HEK293 (cell line): Measurements from ENCODE around the gene ROBO4.

Experiments used
- BCL11B ChIP-seq: fragments of 450-650 bp; formaldehyde crosslinking; IDR thresholded peaks from 2 replicates; pipeline ENCODE4 v1.5.1; 2016; ENCODE audit warnings: low read depth, missing biosample characterization, missing genetic modification characterization
- KLF8 ChIP-seq: fragments of 450-650 bp; formaldehyde crosslinking; IDR thresholded peaks from 2 replicates; pipeline ENCODE4 v1.5.1; 2016; ENCODE audit warnings: missing biosample characterization, missing genetic modification characterization
- SALL2 ChIP-seq: fragments of 450-650 bp; formaldehyde crosslinking; IDR thresholded peaks from 2 replicates; pipeline ENCODE4 v1.5.0; 2017; ENCODE audit warnings: missing biosample characterization, mild to moderate bottlenecking, missing genetic modification characterization, borderline replicate concordance
- SCRT1 ChIP-seq: fragments of 450-650 bp; formaldehyde crosslinking; IDR thresholded peaks from 2 replicates; pipeline ENCODE4 v1.5.1; 2016; ENCODE audit warnings: missing biosample characterization, missing genetic modification characterization, borderline replicate concordance
- SETDB1 ChIP-seq: IDR thresholded peaks from one replicate; pipeline ENCODE4 v1.6.1; 2017; ENCODE audit warnings: mild to moderate bottlenecking, low read length, moderate library complexity, mixed read lengths; ENCODE audit not compliant: insufficient read length
- SP2 ChIP-seq: fragments of 450-650 bp; formaldehyde crosslinking; IDR thresholded peaks from 2 replicates; pipeline ENCODE4 v1.5.1; 2016; ENCODE audit warnings: missing biosample characterization, missing genetic modification characterization
- WT1 ChIP-seq: fragments of 450-650 bp; formaldehyde crosslinking; IDR thresholded peaks from 2 replicates; pipeline ENCODE4 v1.5.1; 2016; ENCODE audit warnings: missing biosample characterization, missing genetic modification characterization
- ZFP3 ChIP-seq: fragments of 450-650 bp; formaldehyde crosslinking; IDR thresholded peaks from 2 replicates; pipeline ENCODE4 v1.5.1; 2016; ENCODE audit warnings: low read depth, missing biosample characterization, missing genetic modification characterization
- ZFP41 ChIP-seq: fragments of 450-650 bp; formaldehyde crosslinking; IDR thresholded peaks from 2 replicates; pipeline ENCODE4 v1.5.1; 2016; ENCODE audit warnings: missing biosample characterization, missing genetic modification characterization, borderline replicate concordance
- ZIC2 ChIP-seq: fragments of 450-650 bp; formaldehyde crosslinking; IDR thresholded peaks from 2 replicates; pipeline ENCODE4 v1.5.1; 2016; ENCODE audit warnings: missing biosample characterization, missing genetic modification characterization
- ZNF157 ChIP-seq: fragments of 450-650 bp; formaldehyde crosslinking; IDR thresholded peaks from 2 replicates; pipeline ENCODE4 v1.5.1; 2016; ENCODE audit warnings: missing biosample characterization, missing genetic modification characterization
- ZNF202 ChIP-seq: fragments of 450-650 bp; formaldehyde crosslinking; IDR thresholded peaks from 2 replicates; pipeline ENCODE4 v1.5.1; 2016; ENCODE audit warnings: missing biosample characterization, missing genetic modification characterization, borderline replicate concordance
- ZNF211 ChIP-seq: fragments of 450-650 bp; formaldehyde crosslinking; IDR thresholded peaks from 2 replicates; pipeline ENCODE4 v1.5.1; 2016; ENCODE audit warnings: low read depth, missing biosample characterization, missing genetic modification characterization
- ZNF223 ChIP-seq: fragments of 450-650 bp; formaldehyde crosslinking; IDR thresholded peaks from 2 replicates; pipeline ENCODE4 v1.5.1; 2016; ENCODE audit warnings: missing biosample characterization, missing genetic modification characterization
- ZNF24 ChIP-seq: fragments of 450-650 bp; formaldehyde crosslinking; IDR thresholded peaks from 2 replicates; pipeline ENCODE4 v1.5.1; 2016; ENCODE audit warnings: missing biosample characterization, missing genetic modification characterization
- ZNF510 ChIP-seq: fragments of 450-650 bp; formaldehyde crosslinking; IDR thresholded peaks from 2 replicates; pipeline ENCODE4 v1.5.1; 2018; ENCODE audit warnings: mild to moderate bottlenecking, missing genetic modification characterization, missing biosample characterization; ENCODE audit not compliant: insufficient replicate concordance
- ZNF654 ChIP-seq: fragments of 450-650 bp; formaldehyde crosslinking; IDR thresholded peaks from 2 replicates; pipeline ENCODE4 v1.5.1; 2016; ENCODE audit warnings: low read depth, missing biosample characterization, missing genetic modification characterization
- ZNF701 ChIP-seq: fragments of 450-650 bp; formaldehyde crosslinking; IDR thresholded peaks from 2 replicates; pipeline ENCODE4 v1.5.1; 2016; ENCODE audit warnings: missing biosample characterization, missing genetic modification characterization
- ZNF830 ChIP-seq: fragments of 450-650 bp; IDR thresholded peaks from 2 replicates; pipeline ENCODE4 v1.5.0; 2018; ENCODE audit warnings: missing biosample characterization, missing genetic modification characterization, low read depth, mild to moderate bottlenecking, moderate library complexity
- TF ChIP-seq, protein P1 (sequence below): fragments of 450-650 bp; formaldehyde crosslinking; IDR thresholded peaks from 2 replicates; pipeline ENCODE4 v1.5.1; 2016; ENCODE audit warnings: missing biosample characterization, missing genetic modification characterization
- TF ChIP-seq, protein P2 (sequence below): fragments of 450-650 bp; formaldehyde crosslinking; conservative IDR thresholded peaks from 2 replicates; pipeline ENCODE4 v1.5.1; 2016; ENCODE audit warnings: low read depth, missing biosample characterization, missing genetic modification characterization
- TF ChIP-seq, protein P3 (sequence below): fragments of 450-650 bp; formaldehyde crosslinking; IDR thresholded peaks from 2 replicates; pipeline ENCODE4 v1.5.1; 2016; ENCODE audit warnings: missing biosample characterization, missing genetic modification characterization
- TF ChIP-seq, protein P4 (sequence below): fragments of 450-650 bp; formaldehyde crosslinking; IDR thresholded peaks from 2 replicates; pipeline ENCODE4 v1.5.1; 2016; ENCODE audit warnings: missing biosample characterization, missing genetic modification characterization
- TF ChIP-seq, protein P5 (sequence below): fragments of 450-650 bp; formaldehyde crosslinking; IDR thresholded peaks from 2 replicates; pipeline ENCODE4 v1.5.1; 2017; ENCODE audit warnings: missing biosample characterization, mild to moderate bottlenecking, missing genetic modification characterization, moderate library complexity

Gene ROBO4

DNA sequence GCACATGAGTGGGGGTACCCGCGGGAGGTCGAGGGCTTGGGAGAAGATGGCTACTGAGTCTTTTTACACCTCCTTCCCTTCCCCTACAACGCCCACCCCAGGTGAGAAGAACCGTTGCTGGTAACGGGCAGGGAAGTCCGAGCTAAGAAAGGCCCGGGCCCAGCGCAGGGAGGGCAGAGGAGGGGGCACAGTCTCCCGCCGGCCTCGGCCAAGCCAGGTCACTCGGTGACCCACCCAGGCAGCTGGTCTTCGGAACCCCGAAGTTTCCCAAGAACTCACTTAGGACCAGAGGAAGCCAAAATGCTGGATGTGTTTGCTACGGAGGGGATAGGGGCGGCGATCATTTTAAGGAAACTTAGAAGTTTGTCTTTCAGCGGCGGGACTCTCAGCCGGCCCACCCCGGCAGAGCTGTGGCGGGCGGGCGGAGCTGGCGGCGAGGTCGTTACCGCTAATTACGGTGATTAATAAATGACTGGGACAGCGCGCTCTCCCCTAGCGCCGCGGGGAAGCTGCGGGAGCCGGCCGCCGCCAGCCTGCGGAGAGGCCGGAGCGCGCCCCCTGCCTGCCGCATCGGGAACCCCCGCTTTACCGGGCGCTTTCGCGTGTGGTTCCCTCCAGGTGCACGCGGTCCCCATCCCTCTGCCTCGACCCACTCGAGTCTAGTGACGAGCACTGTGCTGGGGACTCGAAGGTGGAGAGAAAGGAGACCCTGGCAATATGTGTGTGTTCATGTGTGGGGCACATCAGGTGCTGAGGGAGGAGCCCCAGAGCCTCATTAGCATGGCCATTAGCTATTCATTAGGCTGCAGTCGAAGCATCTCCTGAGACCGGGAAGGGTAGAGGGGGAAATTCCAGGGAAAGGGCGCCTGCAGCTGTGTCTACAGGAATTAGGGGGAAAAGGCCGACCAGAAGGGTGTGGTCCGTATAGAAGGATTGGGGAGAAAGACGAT lies 31.5 kb downstream of the ROBO4 start (continued):
- TF ChIP-seq, protein P1, sequence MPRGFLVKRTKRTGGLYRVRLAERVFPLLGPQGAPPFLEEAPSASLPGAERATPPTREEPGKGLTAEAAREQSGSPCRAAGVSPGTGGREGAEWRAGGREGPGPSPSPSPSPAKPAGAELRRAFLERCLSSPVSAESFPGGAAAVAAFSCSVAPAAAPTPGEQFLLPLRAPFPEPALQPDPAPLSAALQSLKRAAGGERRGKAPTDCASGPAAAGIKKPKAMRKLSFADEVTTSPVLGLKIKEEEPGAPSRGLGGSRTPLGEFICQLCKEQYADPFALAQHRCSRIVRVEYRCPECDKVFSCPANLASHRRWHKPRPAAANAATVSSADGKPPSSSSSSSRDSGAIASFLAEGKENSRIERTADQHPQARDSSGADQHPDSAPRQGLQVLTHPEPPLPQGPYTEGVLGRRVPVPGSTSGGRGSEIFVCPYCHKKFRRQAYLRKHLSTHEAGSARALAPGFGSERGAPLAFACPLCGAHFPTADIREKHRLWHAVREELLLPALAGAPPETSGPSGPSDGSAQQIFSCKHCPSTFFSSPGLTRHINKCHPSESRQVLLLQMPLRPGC: no peak
- peak; percentile 35 for TF ChIP-seq ZIC2 (tag by site-specific recombination)
- TF ChIP-seq, protein P2, sequence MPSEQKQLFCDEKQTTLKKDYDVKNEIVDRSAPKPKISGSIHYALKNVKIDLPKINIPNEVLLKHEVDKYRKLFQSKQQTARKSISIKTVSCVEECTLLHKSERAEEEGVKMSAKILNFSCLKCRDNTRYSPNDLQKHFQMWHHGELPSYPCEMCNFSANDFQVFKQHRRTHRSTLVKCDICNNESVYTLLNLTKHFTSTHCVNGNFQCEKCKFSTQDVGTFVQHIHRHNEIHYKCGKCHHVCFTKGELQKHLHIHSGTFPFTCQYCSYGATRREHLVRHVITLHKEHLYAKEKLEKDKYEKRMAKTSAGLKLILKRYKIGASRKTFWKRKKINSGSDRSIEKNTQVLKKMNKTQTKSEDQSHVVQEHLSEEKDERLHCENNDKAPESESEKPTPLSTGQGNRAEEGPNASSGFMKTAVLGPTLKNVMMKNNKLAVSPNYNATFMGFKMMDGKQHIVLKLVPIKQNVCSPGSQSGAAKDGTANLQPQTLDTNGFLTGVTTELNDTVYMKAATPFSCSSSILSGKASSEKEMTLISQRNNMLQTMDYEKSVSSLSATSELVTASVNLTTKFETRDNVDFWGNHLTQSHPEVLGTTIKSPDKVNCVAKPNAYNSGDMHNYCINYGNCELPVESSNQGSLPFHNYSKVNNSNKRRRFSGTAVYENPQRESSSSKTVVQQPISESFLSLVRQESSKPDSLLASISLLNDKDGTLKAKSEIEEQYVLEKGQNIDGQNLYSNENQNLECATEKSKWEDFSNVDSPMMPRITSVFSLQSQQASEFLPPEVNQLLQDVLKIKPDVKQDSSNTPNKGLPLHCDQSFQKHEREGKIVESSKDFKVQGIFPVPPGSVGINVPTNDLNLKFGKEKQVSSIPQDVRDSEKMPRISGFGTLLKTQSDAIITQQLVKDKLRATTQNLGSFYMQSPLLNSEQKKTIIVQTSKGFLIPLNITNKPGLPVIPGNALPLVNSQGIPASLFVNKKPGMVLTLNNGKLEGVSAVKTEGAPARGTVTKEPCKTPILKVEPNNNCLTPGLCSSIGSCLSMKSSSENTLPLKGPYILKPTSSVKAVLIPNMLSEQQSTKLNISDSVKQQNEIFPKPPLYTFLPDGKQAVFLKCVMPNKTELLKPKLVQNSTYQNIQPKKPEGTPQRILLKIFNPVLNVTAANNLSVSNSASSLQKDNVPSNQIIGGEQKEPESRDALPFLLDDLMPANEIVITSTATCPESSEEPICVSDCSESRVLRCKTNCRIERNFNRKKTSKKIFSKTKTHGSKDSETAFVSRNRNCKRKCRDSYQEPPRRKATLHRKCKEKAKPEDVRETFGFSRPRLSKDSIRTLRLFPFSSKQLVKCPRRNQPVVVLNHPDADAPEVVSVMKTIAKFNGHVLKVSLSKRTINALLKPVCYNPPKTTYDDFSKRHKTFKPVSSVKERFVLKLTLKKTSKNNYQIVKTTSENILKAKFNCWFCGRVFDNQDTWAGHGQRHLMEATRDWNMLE (tag by site-specific recombination): no peak
- no peak for TF ChIP-seq SCRT1 (tag by site-specific recombination)
- no peak for TF ChIP-seq ZNF654 (tag by site-specific recombination)
- TF ChIP-seq WT1 (tag by site-specific recombination): no peak
- no peak for TF ChIP-seq ZFP3 (tag by site-specific recombination)
- TF ChIP-seq, protein P3, sequence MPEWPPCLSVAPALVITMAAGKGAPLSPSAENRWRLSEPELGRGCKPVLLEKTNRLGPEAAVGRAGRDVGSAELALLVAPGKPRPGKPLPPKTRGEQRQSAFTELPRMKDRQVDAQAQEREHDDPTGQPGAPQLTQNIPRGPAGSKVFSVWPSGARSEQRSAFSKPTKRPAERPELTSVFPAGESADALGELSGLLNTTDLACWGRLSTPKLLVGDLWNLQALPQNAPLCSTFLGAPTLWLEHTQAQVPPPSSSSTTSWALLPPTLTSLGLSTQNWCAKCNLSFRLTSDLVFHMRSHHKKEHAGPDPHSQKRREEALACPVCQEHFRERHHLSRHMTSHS (tag by site-specific recombination): no peak
- TF ChIP-seq, protein P4, sequence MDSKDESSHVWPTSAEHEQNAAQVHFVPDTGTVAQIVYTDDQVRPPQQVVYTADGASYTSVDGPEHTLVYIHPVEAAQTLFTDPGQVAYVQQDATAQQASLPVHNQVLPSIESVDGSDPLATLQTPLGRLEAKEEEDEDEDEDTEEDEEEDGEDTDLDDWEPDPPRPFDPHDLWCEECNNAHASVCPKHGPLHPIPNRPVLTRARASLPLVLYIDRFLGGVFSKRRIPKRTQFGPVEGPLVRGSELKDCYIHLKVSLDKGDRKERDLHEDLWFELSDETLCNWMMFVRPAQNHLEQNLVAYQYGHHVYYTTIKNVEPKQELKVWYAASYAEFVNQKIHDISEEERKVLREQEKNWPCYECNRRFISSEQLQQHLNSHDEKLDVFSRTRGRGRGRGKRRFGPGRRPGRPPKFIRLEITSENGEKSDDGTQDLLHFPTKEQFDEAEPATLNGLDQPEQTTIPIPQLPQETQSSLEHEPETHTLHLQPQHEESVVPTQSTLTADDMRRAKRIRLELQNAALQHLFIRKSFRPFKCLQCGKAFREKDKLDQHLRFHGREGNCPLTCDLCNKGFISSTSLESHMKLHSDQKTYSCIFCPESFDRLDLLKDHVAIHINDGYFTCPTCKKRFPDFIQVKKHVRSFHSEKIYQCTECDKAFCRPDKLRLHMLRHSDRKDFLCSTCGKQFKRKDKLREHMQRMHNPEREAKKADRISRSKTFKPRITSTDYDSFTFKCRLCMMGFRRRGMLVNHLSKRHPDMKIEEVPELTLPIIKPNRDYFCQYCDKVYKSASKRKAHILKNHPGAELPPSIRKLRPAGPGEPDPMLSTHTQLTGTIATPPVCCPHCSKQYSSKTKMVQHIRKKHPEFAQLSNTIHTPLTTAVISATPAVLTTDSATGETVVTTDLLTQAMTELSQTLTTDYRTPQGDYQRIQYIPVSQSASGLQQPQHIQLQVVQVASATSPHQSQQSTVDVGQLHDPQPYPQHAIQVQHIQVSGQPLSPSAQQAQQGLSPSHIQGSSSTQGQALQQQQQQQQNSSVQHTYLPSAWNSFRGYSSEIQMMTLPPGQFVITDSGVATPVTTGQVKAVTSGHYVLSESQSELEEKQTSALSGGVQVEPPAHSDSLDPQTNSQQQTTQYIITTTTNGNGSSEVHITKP (tag by site-specific recombination): peak; percentile 87
- TF ChIP-seq KLF8 (tag by site-specific recombination): no peak
- TF ChIP-seq ZNF830 (tag by site-specific recombination): no peak
- TF ChIP-seq ZNF510: no peak
- TF ChIP-seq SETDB1: peak; percentile 38
- TF ChIP-seq ZNF701 (tag by site-specific recombination): no peak
- no peak for TF ChIP-seq ZNF223 (tag by site-specific recombination)
- TF ChIP-seq SP2: peak; percentile 31; the same call in 1 of the 2 replicates
- no peak for TF ChIP-seq ZFP41 (tag by site-specific recombination)
- TF ChIP-seq, protein P5, sequence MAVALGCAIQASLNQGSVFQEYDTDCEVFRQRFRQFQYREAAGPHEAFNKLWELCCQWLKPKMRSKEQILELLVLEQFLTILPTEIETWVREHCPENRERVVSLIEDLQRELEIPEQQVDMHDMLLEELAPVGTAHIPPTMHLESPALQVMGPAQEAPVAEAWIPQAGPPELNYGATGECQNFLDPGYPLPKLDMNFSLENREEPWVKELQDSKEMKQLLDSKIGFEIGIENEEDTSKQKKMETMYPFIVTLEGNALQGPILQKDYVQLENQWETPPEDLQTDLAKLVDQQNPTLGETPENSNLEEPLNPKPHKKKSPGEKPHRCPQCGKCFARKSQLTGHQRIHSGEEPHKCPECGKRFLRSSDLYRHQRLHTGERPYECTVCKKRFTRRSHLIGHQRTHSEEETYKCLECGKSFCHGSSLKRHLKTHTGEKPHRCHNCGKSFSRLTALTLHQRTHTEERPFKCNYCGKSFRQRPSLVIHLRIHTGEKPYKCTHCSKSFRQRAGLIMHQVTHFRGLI: no peak
- no peak for TF ChIP-seq ZNF211 (tag by site-specific recombination)
- TF ChIP-seq SALL2 (tag by site-specific recombination): no peak
- TF ChIP-seq ZNF202 (tag by site-specific recombination): no peak
- no peak for TF ChIP-seq ZNF157 (tag by site-specific recombination)
- no peak; the same call in 1 of the 2 replicates for TF ChIP-seq ZNF24
- TF ChIP-seq BCL11B (tag by site-specific recombination): no peak
